Breast epithelium (tissue), 3 donors: ENCODE results near the gene PARVA.

ENCODE experiments used
- CTCF ChIP-seq, 3 donors: fragments of 450-650 bp; IDR thresholded peaks; one replicate each; pipeline ENCODE4 v1.5.1; 2016 to 2017; ENCODE audit warnings: antibody characterized with exemption in 3 of 3, mild to moderate bottlenecking in 3 of 3, moderate library complexity in 3 of 3
- POLR2A ChIP-seq: fragments of 450-650 bp; IDR thresholded peaks from one replicate; pipeline ENCODE4 v1.6.1; 2016; ENCODE audit warnings: antibody characterized with exemption, mild to moderate bottlenecking, moderate library complexity
- POLR2AphosphoS5 ChIP-seq, 3 donors: sonication (generic); formaldehyde crosslinking; IDR thresholded peaks; one replicate each; pipeline ENCODE4 v1.6.1; 2017; ENCODE audit warnings: antibody characterized with exemption in 3 of 3

GRCh38 chr11:12329797-12330196 lies 47.6 kb upstream of the PARVA start:
- no peak for TF ChIP-seq POLR2A
- no peak for TF ChIP-seq POLR2AphosphoS5 (IDR thresholded peaks at IDR 0.05)
- no peak for TF ChIP-seq CTCF (IDR thresholded peaks at IDR 0.05)
